ENCODE measurements around the gene PRKG1. TPM values are rescaled to one million over a fixed set of nuclear protein-coding genes. Genes with fewer than 3 reads are reported as not detected.

Gene PRKG1
- total and polyA plus RNA-seq, 2 of the 8 experiments (the other 6 are each of a cell fraction or from before 2014, with no cell fraction given) = 4.2 to 15.2 TPM

- TF ChIP-seq CHD7 (IDR thresholded peaks at IDR 0.05; ENCODE audit: insufficient replicate concordance, low read length) = no peak
- TF ChIP-seq SRF (IDR thresholded peaks at IDR 0.05; ENCODE audit: low read depth, low read length) = no peak
- no peak for TF ChIP-seq E2F6 (IDR thresholded peaks at IDR 0.05)
- no peak for TF ChIP-seq ZNF274 (IDR thresholded peaks at IDR 0.05; ENCODE audit: borderline replicate concordance, extremely low read depth, low read length)
Measured at GRCh38 chr10:52007091-52007490, 932.8 kb downstream of the PRKG1 start (continued).

Data from H1 (cell line).